ENCODE results near the gene CFAP74.
"Not testable (repeated sequence)": the region's sequence is repeated elsewhere in the genome, so short reads cannot be mapped to it uniquely, and the experiment has no call there.

CFAP74 gene

GRCh38 chr1:1980467-1981141 lies 23.0 kb downstream of the CFAP74 start:
- no peaks in the 10 kb centered on the region for H3K36me3 ChIP-seq (ENCODE audit: insufficient read depth, low read length)
- H4K20me1 ChIP-seq (ENCODE audit: insufficient read depth, low read length), result no peaks in the 10 kb centered on the region
- H3K9me3 ChIP-seq (ENCODE audit: insufficient read depth, low read length, severe bottlenecking), result peaks cover 14% of the 10 kb centered on the region
- H3K79me2 ChIP-seq (ENCODE audit: insufficient read depth, low read length), result no peaks in the 10 kb centered on the region
- no peak overlapping the region for H3K4me3 ChIP-seq (ENCODE audit: low read depth in 1 of 2, low read length in 2 of 2)
- ATAC-seq (ENCODE audit: insufficient read depth, low read depth), result no peak
- no peaks in the 10 kb centered on the region for H3K4me1 ChIP-seq (ENCODE audit: insufficient read depth, low read length)
- H3K27ac ChIP-seq (ENCODE audit: low read length), result no peak overlapping the region
- no peak overlapping the region for H2AFZ ChIP-seq (ENCODE audit: low read depth, low read length)
- H3K4me2 ChIP-seq (ENCODE audit: insufficient read depth, low read length), result no peak overlapping the region
- no peak for DNase-seq
- H3K27me3 ChIP-seq (ENCODE audit: insufficient read depth, low read length, poor library complexity), result no peaks in the 10 kb centered on the region
- TF ChIP-seq EZH2 (IDR thresholded peaks at IDR 0.05; ENCODE audit: borderline replicate concordance, low read depth, low read length, severe bottlenecking), result no peak
- TF ChIP-seq CTCF (IDR thresholded peaks at IDR 0.05; ENCODE audit: borderline replicate concordance, extremely low read depth, low read length, poor library complexity, severe bottlenecking), result no peak
- no peak overlapping the region for H3K9ac ChIP-seq (ENCODE audit: low read depth, low read length)

- TF ChIP-seq EZH2 (IDR thresholded peaks at IDR 0.05; ENCODE audit: borderline replicate concordance, low read depth, low read length, severe bottlenecking) (no peak), CTCF (IDR thresholded peaks at IDR 0.05; ENCODE audit: borderline replicate concordance, extremely low read depth, low read length, poor library complexity, severe bottlenecking) (no peak)
- no peak for DNase-seq
- Histone ChIP-seq H3K4me3 (ENCODE audit: low read depth in 1 of 2, low read length in 2 of 2) (no peak overlapping the region), H2AFZ (ENCODE audit: low read depth, low read length) (no peak overlapping the region), H3K79me2 (ENCODE audit: insufficient read depth, low read length) (no peaks in the 10 kb centered on the region), H3K9me3 (ENCODE audit: insufficient read depth, low read length, severe bottlenecking) (peaks cover 14% of the 10 kb centered on the region), H3K27me3 (ENCODE audit: insufficient read depth, low read length, poor library complexity) (no peaks in the 10 kb centered on the region), H4K20me1 (ENCODE audit: insufficient read depth, low read length) (no peaks in the 10 kb centered on the region), H3K27ac (ENCODE audit: low read length) (no peak overlapping the region), H3K9ac (ENCODE audit: low read depth, low read length) (no peak overlapping the region), H3K4me1 (ENCODE audit: insufficient read depth, low read length) (no peaks in the 10 kb centered on the region), H3K36me3 (ENCODE audit: insufficient read depth, low read length) (no peaks in the 10 kb centered on the region), H3K4me2 (ENCODE audit: insufficient read depth, low read length) (no peak overlapping the region)
- ATAC-seq (ENCODE audit: insufficient read depth, low read depth), result no peak
Measured at GRCh38 chr1:1979482-1980165, 24.0 kb downstream of the CFAP74 start.

- H4K20me1 ChIP-seq (ENCODE audit: insufficient read depth, low read length); H3K79me2 ChIP-seq (ENCODE audit: insufficient read depth, low read length); H3K27me3 ChIP-seq (ENCODE audit: insufficient read depth, low read length, poor library complexity); H3K4me2 ChIP-seq (ENCODE audit: insufficient read depth, low read length); H3K4me3 ChIP-seq (ENCODE audit: low read depth in 1 of 2, low read length in 2 of 2); H3K9ac ChIP-seq (ENCODE audit: low read depth, low read length); ATAC-seq (ENCODE audit: insufficient read depth, low read depth); H3K27ac ChIP-seq (ENCODE audit: low read length); H3K36me3 ChIP-seq (ENCODE audit: insufficient read depth, low read length); DNase-seq; H3K4me1 ChIP-seq (ENCODE audit: insufficient read depth, low read length); H2AFZ ChIP-seq (ENCODE audit: low read depth, low read length): not testable (repeated sequence)
- peaks cover 14% of the 10 kb centered on the region for H3K9me3 ChIP-seq (ENCODE audit: insufficient read depth, low read length, severe bottlenecking)
Measured at GRCh38 chr1:1978690-1979481, 24.7 kb downstream of the CFAP74 start.

- Histone ChIP-seq H3K9ac (ENCODE audit: low read depth, low read length) (no peak overlapping the region), H3K4me3 (ENCODE audit: low read depth in 1 of 2, low read length in 2 of 2) (no peak overlapping the region), H3K9me3 (ENCODE audit: insufficient read depth, low read length, severe bottlenecking) (peaks cover 14% of the 10 kb centered on the region), H2AFZ (ENCODE audit: low read depth, low read length) (no peak overlapping the region), H3K36me3 (ENCODE audit: insufficient read depth, low read length) (no peaks in the 10 kb centered on the region), H3K27ac (ENCODE audit: low read length) (no peak overlapping the region), H4K20me1 (ENCODE audit: insufficient read depth, low read length) (no peaks in the 10 kb centered on the region; the same call in 1 of the 2 replicates), H3K4me1 (ENCODE audit: insufficient read depth, low read length) (no peaks in the 10 kb centered on the region), H3K4me2 (ENCODE audit: insufficient read depth, low read length) (no peak overlapping the region), H3K27me3 (ENCODE audit: insufficient read depth, low read length, poor library complexity) (no peaks in the 10 kb centered on the region), H3K79me2 (ENCODE audit: insufficient read depth, low read length) (no peaks in the 10 kb centered on the region)
- ATAC-seq (ENCODE audit: insufficient read depth, low read depth), result no peak
- no peak for DNase-seq
- TF ChIP-seq EZH2 (IDR thresholded peaks at IDR 0.05; ENCODE audit: borderline replicate concordance, low read depth, low read length, severe bottlenecking) (no peak), CTCF (IDR thresholded peaks at IDR 0.05; ENCODE audit: borderline replicate concordance, extremely low read depth, low read length, poor library complexity, severe bottlenecking) (no peak)
Measured at GRCh38 chr1:1978108-1978507, 25.5 kb downstream of the CFAP74 start.

Data from DND-41 (cell line).